HL-60 (cell line): ENCODE measurements around the gene SYTL3.

Source experiments
- CTCF ChIP-seq: IDR thresholded peaks from one replicate; pipeline ENCODE4 v1.5.1; 2011; ENCODE audit warnings: low read length, control low read depth, inconsistent platforms; ENCODE audit not compliant: insufficient read depth
- POLR2AphosphoS5 ChIP-seq: IDR thresholded peaks from 2 replicates; pipeline ENCODE4 v1.6.1; 2012; ENCODE audit warnings: low read depth

DNA sequence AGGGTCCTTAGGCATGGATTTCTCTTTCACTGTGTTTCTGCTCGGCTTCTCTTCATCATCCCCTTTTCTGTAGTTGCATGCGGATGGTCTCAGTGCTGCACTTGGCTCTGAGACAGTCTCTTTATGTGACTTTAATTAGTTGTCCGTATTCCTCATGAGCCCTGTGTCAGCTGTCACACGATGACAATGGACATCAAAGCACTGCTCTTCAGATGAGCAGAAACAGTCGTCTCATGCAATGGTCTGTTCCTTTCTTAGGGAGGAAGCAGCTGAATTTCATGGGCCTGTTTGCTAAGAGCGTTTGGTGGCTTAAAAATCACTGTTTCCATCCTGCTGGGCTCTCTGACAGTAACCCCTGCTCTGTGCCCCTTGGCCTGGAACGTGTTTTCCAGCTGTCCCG is 64.9 kb downstream of the SYTL3 start:
- no peak for TF ChIP-seq POLR2AphosphoS5
- TF ChIP-seq CTCF = no peak
